ENCODE measurements around the gene KIF26A.
A peak's percentile ranks its signal among the peaks of the same experiment; 100 is the strongest.

The KIF26A gene

DNA sequence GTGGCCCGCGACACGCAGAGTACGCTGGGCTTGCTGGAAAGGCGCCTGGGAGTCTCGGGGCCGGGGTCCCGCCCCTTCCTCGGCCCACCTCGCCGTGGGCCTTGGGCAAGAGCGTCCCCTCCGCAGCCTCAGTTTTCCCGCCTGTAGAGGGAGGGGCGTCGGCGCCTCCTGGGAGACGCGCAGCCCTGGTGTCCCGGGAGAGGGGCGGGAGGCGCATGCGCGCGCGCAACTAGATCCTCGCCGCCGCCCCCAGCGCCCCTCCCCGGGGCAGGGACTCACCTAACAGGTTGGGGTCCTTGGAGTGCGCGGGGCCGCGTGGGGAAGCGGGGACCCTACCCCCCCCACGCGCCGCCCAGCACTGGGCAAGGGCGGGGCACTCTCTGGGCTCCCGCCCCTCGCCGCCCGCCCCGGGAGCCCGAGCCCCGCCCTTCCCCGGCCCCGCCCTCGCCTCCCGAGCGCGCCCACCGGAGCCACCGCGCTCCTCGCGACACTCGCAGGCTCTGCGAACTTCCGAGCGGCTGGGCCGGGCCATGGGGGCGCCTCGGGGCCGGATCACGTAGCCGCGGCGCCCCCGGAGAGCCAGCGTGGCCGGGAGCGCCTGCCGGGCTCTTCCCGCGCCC lies at the start of gene KIF26A:
Gene KIF26A (plus strand): TSS at position 490 of the 620 bp plus-strand sequence. CDS start 136 bp downstream, outside the sequence.
- peak; percentile 74 for DNase-seq (ENCODE audit: low spot score)

DNA sequence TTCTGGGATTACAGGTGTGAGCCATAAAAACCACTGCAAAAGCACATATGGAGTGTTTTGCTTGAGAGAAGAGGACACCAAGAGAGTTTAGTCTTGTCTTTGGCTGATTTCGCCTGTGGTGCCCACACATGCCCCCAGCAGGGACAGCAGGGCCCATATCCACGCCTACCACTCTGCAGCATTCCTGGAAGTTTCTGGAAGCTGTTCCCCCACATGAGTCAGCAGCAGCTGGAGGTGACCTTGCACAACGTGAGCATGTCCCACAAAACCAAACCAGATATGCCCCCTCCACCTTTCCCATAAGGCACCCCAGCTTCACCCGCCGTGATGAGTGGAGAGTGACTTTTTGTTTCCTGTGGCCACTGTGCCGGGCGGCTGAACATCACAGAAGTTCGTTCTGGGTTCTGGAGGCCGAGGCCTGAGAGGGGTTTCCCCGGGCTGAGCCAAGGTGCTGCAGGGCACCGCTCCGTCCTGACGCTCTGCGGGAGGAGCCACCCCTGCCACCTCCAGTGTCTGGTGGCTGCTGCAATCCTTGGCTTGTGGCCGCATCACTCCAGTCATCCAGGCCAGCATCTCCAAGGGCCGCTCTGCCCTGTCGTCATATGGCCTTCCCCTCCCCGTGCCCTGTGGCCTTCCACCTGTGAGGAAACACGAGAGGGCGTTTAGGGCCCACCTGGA lies 48.2 kb upstream of the KIF26A start:
- DNase-seq (ENCODE audit: low spot score) = no peak

DNA sequence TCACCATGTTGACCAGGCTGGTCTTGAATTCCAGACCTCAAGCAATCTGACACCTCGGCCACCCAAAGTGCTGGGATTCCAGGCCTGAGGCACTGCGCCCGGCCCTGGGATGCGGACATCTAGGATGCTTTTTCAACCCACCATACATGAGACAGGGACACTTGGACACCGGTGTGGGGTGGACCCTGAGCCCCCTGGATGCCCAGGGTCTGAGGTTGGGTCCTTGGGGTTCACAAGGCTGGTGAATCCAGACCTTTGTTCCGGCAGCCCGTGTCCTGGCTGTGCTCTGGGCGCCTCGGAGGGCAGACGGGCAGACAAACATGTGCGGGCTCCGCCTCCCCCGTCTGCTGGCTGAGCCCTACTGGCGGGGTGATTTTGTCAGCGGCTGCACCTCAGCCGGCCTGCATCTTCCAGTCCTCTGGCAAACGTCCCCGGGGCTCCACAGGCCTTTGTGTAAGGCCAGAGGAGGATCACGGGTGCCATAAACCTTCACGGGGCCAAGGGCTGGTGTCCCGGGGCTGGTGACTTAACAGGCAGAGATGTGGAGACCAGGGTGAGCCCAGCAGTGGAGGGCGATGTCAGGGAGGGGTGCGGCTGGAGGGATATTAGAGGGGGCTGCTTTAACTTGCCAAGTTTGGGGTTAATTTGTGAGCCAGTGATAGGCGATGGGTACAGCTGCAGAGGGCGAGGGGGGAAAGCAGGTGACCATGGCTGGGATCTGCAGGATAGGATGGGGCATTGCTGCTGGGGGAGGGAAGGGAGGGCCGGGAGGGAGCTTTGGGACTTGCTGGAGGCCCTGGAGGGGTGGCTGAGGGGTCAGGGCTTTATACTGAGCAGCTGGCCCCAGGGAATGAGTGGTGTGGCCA lies 47.1 kb upstream of the KIF26A start:
- no peak for DNase-seq (ENCODE audit: low spot score)

DNA sequence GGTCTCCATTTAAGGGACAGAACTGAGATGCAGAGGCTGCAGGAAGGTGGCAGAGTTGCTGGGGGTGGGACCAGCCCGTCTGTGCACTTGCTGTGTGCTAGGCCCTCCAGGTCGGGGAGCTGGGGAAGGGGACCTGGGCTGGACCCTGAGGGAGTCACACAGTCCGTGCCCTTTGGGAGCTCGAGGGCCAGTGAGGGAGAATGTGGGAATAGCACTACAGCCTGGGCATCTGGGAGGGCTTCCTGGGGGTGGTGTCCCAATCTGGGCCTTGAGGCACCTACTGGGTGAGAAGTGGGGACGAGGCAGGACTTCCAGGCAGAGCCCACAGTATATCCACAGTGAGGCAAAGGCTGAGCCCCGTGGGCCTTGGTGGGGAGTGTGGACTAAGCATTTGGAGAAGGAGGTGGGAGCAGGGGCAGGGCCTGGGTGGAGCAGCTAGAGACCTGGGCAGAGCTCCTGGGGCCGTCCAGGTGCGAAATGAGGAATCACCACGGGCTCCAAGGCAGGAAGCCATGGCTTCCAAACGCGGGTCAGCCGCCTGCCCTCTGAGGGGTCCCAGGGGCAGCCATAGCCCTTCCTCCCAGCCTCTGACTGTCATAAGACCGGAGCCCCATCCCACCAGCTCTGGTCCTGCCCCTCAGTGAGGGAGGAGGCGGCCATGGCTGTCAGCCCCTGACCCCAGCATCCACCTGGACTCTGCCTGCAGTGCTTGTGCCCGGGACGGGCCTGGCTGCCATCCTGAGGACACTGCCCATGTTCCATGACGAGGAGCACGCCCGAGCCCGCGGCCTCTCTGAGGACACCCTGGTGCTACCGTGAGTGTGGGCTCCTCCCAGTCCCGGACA lies 46.2 kb upstream of the KIF26A start:
- no peak for DNase-seq (ENCODE audit: low spot score)

DNA sequence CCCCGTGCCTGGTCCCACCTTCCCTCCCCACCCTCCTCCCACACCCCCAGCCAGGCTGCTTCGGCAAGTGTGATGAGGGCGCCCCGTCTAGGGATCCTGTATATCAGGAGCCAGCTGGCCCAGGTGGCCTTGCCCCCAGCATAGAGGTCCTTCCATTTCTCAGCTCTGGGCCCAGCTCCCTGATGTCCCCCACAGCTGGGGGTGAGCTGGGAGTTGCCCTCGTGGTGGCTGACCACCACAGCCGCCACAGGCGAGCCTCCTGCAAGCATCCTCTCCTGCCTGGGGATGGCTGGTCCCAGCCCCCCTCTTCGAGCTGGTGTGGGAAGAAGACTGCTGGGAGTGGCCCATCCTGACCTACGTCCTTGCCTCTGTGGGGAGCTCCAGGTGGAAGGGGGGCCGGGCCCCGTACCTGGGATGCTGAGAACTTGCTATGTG lies 45.4 kb upstream of the KIF26A start:
- no peak for DNase-seq (ENCODE audit: low spot score)

DNA sequence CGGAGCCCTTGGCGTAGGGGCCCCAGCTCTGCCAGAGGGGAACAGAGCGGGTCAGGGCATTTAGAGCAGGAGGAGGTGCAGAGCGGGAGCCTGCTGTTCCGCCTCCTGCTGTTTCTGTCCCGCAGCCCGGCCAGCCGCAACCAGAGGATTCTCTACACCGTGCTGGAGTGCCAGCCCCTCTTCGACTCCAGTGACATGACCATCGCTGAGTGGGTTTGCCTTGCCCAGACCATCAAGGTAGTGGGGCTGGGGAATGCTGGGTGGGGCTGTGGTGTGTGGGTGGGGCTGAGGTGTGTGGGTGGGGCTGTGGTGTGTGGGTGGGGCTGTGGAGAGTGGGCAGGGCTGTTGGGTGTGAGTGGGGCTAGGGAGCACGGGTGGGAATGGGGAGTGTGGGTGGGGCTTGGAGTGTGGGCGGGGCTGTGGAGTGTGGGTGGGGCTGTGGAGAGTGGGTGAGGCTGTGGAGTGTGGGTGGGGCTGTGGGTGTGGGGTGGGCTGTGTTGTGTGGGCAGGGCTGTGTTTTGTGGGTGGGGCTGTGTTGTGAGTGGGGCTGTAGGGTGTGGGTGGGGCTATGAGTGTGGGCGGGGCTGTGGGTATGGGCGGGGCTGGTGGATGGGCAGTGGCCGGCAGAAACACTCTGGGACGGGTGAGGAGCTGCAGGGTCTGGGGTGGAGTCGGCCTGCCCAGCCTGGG lies 44.9 kb upstream of the KIF26A start:
- DNase-seq (ENCODE audit: low spot score) = no peak

DNA sequence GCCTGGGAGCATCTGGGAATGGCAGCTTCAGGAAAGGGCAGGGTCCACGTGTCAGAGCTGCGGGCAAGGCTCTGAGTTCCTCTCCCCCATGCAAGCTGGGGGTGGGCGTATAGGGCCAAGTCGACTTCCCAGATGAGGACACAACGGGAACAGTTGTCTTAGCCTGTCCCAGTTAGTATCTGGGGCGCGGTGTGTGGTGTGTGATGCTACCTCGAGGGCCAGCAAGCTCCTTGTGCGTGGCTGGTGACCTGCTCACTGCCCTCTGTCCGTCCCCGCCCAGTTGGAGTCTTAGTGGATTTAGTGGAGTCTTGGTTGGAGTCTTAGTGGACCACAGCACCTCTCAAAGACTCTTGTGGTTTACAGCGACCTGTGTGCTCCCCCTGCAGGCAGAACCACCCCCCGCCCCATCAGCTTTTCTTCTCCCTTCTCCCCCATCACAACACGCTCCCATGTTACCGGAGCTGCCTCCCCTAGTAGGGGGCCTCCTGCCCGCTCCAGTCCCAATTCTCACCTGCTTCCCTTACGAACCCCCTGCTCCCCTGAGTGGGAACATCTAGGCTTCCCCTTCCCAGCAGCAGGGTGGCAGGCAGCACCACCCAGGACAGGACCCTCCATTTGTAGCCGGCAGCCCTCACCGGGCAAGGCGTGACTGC lies 44.2 kb upstream of the KIF26A start:
- no peak for DNase-seq (ENCODE audit: low spot score)

DNA sequence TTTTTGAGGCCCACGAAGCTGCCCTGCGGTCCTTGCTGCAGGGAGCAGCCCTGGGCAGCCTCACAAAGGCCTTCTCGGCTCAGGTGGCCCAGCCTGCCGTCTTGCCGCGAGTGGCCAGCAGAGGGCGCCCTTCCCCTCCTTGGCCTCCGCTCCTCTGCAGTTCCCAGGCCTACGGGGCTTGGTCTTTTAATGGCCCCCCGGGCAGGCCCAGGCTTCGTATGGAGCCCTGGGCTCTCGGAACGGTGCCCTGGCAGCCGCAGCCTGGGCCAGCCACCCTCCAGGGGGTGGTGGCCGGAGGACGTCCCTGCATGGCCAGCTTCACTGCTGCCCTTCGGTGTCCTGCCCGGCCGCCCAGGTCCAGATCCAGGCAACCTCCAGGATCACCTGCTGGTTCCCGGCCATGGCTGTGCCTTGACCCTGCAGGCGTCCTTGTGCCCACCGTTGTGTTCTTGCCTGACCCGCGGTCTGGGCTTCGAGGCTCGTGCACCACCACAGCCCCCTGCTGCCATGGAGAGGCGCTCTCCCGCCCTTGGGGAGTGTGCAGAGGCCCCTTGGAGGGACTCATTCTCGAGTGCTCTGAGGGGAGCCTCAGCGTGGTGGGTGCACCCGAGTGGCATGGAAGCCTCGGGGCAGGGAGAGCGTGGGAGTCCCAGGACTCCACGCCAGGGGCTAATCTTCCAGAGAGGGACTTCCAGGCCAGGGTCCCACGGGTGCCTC lies 43.5 kb upstream of the KIF26A start:
- no peak for DNase-seq (ENCODE audit: low spot score)

DNA sequence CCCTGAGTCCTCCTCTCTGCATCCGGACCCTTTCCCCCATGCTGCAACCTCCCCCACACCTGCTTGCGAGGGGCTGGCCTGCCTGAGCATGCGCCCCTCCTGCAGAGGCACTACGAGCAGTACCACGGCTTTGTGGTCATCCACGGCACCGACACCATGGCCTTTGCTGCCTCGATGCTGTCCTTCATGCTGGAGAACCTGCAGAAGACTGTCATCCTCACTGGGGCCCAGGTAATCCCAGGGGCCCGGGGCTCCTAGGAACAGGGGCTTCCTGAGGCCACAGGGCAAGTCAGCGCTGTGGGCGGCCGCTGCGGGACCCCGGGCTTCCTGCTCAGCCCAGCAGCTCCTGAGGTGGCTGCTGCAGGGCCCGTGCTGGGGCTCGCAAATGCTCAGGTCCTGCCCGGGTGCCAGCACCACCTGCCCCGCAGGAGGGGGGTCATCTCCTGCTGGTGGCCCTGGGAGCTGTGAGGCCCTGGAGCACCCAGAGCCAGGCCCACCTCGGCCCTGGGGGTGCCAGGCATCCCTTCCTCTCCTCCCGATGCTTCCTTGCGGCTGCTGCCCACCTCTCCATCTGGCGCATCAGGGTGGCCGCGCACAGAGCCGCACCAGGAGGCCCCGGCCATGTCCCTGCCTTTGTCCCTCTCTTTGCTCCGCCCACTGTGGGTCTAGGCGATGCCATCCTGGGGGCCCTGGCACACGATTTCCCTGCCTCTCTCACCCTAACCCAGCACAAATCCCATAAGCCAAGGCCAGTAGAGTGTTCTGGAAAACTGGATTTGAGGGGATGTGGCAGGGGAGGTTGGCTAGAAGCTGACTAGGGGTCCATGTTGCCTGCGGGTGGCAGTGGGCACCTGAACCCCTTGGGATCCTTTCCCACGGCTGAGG lies 42.7 kb upstream of the KIF26A start:
- no peak for DNase-seq (ENCODE audit: low spot score)

DNA sequence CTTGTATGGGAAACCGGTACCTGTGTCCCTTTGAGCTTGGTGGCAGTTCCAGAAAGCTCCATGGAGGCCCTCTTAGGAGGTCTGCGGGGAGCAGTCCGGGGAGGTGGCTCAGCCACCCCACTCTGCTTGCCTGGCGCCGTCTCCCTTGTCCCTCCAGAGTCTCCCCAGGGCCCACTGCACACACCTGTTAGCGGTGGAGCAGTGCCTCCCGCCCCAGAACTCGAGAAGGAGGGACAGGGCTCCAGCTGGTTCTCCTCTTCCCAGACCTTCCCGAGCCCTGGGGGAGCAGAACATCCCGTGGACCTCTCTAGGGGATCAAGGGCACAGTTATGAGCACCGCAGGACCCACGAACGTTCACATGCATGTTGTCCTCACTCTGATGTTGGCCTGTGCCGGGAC lies 42.1 kb upstream of the KIF26A start:
- DNase-seq (ENCODE audit: low spot score) = no peak

DNA sequence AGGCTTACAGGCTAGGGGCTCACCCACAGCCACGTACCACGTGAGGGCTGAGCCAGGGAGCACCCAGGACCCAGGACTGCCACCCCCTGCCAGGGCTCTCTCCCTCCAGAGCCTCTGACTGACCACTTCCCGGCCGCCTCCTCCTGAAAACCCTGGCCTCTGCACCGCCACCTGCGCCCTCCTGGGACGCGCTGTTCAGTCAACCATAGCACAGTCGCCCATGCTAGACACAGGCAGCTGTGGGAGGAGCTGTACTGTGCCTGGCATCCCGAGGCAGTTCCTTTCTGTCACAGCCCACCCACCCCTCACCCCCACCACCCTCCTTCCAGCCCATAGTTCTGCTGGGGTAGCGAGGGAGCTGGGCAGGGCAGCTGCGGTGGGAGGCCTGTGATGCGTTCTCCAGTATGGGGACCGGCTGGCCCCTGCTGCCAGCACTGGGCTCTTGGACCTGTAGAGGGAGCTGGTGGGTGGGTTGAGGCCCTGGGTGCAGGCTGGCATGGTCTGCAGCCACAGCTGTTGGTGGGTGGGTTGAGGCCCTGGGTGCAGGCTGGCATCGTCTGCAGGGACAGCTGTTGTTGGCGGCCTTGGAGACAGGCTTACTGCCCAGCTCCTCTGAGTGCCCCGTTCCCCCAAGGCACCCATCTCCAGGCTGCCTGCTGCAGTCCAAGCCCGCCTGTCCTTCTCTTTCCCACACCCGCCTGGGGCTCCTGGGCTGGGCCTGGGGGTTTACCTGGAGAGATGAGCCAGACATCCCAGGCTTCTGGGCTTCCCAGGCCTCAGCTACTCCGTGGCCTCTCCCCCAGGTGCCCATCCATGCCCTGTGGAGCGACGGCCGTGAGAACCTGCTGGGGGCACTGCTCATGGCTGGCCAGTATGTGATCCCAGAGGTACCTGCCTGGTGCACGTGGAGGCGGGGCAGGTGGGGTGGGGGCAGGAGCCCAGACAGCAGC lies 41.4 kb upstream of the KIF26A start:
- no peak for DNase-seq (ENCODE audit: low spot score)

DNA sequence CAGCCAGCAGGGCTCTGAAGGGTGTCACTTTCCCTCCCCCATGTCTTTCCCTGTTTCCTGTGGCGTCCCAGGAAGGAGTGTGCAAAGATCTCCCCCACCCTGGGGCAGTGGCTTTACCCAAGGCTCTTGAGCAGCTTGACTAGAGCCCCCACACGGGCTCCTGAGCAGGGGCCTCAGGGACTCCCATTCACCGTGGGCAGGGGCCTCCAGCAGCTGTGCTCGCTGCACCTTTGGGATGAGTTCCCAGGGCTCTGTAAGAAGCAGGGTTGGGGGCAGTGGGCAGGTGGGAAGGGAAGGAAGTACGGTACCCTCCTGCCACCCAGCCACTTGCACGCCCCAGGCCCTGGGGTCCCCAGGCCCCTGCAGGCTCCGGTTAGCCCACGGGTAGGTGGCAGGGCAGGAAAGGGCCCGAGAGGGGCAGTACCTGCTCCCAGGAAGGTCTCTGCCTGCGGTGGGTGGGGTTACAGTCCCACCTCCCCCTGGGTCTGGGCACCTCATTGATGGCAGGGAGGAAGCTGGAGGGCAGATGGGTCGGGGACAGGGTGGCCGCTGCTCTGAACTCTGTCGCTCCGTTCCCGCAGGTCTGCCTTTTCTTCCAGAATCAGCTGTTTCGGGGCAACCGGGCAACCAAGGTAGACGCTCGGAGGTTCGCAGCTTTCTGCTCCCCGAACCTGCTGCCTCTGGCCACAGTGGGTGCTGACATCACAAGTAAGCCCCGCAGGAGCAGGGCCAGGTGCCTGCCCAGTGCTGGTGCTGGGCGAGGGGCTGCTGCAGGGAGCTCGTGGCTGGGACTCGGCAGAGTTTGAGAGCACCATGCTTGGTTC lies 39.9 kb upstream of the KIF26A start:
- DNase-seq (ENCODE audit: low spot score) = no peak

DNA sequence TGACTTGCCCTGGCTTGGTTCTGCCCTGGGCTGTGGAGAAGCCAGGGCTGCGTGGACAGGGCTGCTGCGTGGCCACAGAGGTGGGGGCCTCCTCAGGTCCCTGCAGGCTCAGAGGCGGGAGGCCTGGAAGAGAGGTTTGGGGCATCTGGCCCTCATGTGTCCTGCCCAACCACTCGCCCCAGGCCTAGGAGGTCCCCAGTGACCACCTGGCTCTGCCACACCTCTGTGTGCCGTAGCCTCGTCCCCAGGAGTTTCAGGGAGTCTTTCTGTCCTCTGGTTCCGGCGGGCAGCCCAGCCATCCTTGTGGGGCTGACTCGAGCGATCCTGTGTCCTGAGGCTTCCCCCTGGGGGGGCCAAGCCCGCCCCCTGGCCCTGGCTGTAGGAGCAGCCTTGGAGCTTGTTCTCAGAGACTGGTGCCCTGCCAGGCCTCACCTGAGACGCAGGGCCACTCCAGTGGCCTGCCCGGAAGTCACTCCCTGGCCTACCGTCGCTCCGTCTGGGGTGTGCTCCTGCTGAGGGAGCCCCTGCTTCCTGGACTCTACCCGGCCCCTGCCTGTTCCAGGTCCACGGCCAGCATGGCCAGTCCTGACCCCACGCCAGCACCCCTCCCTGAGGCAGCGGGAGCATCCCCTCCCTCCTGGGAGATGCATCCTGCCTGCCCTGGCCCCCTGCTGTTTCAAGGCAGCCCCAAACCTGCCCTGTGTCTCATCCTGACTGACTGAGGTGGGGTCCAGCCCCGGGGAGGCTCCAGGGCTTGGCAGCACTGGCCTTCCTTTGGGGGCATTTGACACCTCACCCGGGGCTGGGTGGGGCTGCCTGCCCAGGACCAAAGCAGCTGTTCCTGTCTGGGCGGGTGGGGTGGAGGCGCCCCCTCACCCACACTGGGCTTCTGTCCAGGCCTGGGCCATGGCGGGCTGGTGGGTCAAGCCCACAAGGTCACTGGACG lies 39.0 kb upstream of the KIF26A start:
- DNase-seq (ENCODE audit: low spot score) = no peak

DNA sequence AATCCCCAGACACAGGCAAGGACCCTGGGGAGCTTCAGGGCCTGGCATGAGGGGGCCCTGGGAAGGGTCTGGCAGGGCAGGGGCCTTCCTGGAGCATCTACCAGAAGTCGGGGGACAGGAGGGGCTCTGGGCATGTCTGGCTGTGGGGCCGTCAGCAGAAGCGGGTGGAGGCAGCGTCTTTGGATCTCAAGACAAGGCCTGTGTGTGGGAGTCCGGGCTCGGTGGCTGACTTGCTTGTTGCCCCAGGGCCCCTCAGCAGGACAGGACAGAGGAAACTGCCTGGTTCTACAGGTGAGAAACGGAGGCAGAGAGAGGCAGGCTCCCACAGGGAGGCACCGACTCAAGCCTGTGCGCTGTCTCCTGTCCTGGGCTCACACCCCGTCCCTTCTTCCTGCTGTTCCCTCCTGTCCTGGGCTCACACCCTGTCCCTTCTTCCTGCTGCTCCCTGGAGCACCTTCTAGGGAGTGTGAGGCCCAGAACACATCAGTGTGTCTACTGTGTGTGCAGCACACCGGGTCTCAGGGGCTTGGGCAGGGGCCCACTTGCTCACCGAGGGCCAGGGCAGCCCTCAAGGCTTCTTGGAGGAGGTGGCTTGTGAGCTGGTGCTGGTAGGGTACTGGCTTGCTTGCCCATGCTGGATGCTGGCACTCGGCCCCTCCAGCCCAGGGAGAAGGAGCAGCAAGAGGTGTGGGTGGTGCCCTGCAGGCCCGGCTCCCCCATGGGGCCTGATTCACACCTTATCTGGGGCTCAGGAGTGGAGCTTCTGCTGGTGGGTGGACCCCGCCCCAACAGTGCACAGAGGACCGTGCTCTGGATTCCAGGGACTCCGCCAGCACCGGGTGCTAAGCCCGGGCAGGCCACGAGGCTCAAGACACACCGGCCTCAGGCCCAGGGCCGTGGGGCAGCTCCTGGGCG lies 38.0 kb upstream of the KIF26A start:
- no peak for DNase-seq (ENCODE audit: low spot score)

DNA sequence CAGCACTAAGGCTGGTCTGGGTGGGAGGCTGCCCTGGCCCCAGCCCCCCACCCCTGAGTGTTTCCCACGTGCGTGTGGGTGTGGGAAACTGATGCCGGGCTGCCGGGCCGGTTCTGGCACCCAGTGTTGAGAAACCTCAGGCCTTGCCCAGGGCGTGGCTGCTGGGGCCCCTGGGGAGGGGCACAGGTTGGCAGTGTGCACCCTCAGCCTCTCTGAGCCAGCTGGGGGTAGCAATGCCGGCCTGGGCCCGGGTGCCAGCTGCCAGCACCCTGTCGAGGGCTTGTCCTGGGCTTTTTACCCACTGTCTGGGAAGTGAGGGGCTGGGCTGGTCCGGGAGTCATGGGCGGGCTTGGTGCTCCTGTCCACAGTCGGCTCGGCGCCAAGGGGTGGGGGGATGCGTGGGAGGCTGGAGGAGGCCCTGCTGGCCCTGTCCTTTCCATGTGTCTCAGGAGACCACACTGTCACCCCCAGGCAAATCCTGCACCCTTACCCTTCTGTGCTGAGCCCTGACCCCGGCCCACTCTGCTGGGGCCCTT lies 37.2 kb upstream of the KIF26A start:
- no peak for DNase-seq (ENCODE audit: low spot score)
